T-helper 2 cell treated with Interferon-gamma antibody and Interleukin-4, amounts not matched to agents 100 ng/mL and 5 ng/mL, for 36 hours (primary cell): ENCODE data around the gene HNRNPM. TPM values are rescaled to one million over a fixed set of nuclear protein-coding genes. Genes with fewer than 3 reads are reported as not detected.
"Not testable (repeated sequence)": the region's sequence is repeated elsewhere in the genome, so short reads cannot be mapped to it uniquely, and the experiment has no call there.

Experiments
- intact Hi-C: fragments of 100-400 bp; cut with micrococcal nuclease; formaldehyde crosslinking; loops from one replicate; pipeline ENCODE4 v1.15.1; 2023
- total RNA-seq: library from RNA; stranded (reverse); gene quantifications from 2 replicates; pipeline ENCODE4 v1.2.3, GENCODE V29; 2022

The HNRNPM gene
- total RNA-seq, 1 donor from 2014 or later: 328 TPM

GRCh38 chr19:8423817-8424223 is 21.0 kb upstream of the HNRNPM start:
- intact Hi-C loops: no loop called here

- intact Hi-C loops: not testable (repeated sequence)
These were observed 19.4 kb upstream of the HNRNPM start for GRCh38 chr19:8425331-8425730.

DNA sequence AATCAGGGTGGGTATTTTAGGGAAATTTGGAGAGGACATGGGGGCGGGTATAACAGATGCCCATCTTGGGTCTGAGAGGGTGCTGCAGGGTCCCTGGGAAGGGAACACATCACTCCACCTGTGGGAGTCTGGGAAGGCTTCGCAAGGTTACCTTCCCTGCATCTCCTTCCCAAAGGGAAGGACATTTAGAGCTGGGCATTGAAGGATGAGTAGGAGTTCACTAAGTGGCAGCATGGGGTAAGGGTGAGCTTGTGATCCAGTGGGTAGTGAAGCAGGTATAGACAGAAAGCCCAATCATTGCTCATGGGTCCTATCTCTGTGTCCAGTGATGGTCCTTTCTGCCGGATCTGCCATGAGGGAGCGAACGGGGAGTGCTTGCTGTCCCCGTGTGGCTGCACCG is 18.5 kb upstream of the HNRNPM start:
- intact Hi-C loops: no loop called here

DNA sequence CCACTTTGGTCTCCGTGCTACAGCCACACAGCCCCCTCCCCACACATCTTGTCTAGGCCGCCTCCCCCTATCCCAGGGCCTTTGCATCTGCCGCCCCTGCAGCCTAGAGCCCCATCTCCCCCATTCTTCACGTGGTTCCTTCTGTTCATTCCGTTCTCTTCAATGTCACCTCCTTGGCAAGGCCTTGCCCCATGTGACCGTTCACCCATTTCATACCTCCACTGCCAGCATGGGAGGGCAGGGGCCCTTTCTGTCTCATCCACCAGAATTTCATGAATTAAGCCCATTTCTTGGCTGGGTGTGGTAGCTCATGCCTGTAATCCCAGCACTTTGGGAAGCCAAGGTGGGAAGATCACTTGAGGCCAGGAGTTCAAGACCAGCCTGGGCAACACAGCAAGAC is 15.7 kb upstream of the HNRNPM start:
- intact Hi-C loops: no loop called here

GRCh38 chr19:8429826-8430225 is 14.9 kb upstream of the HNRNPM start:
- intact Hi-C loops: no loop called here

GRCh38 chr19:8430650-8431049 is 14.1 kb upstream of the HNRNPM start:
- intact Hi-C loops: no loop called here

- intact Hi-C loops: no loop called here
These were observed 6.5 kb upstream of the HNRNPM start for GRCh38 chr19:8438236-8438635.

DNA sequence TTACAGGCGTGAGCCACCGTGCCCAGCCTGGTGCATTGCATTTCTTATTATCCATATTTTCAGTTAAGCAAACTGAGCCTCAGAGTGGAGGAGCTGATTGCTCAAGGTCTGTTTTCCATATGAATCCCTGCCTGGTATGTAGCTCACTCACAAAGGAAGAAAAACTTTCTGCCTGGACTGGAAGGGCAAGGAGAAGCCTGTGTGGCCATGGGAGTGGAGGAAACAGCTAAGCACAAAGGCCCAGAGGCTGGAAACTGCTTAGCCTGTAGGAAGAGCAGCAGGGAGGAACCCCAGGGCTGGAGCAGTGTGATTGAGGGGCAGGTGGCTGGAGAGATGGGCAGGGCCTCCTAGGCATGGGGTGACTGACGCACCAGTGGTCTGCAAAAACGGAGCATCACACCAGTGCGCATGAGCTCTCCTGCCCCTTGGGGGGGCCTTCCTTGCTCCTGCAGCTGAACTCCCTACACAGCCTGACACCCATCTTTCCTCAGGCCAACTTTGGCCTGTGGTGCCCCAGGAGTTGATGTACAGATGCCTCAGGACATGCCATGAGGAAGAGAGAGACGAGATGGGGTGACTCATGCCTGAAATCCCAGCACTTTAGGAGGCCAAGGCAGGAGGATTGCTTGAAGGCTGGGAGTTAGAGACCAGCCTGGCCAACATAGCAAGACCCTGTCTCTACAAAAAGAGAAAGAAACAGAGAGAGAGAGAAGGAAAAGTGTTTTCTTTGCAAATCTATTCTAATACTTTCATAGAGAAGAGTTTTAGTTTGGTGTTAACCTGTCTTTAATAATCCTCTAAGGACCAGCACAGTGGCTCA is 2.8 kb upstream of the HNRNPM start:
- intact Hi-C loops: no loop called here

- intact Hi-C loops: loop anchor here (1.0 kb wide), 4 partner anchors 31 to 136 kb away; partner anchors contain the start of genes MARCHF2 and RAB11B
These were observed 567 bp upstream of the HNRNPM start for GRCh38 chr19:8444140-8444676.

- intact Hi-C loops: no loop called here
These were observed 770 bp downstream of the HNRNPM start for GRCh38 chr19:8445488-8446001.

- intact Hi-C loops: no loop called here
These were observed 1.4 kb downstream of the HNRNPM start for GRCh38 chr19:8446061-8446709.

DNA sequence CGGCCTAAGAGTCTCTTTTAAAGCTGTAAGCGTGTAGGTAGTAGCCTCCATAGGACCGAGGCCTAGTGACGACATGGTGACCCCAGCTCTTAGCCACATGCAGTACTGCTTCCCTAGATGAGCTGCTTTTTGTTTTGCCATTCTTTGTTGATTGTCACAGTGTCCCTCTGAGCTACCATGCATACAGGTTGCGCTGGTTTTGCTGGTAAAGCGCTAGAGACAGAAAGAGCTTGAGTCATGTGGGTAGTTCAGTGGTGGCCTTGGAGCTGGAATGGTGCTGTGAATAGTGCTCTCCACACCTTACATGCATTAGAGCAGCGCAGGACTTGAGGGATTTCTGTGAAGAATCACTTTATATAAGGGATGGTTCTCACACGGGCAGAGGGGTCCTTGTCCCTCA is 5.1 kb downstream of the HNRNPM start:
- intact Hi-C loops: no loop called here

DNA sequence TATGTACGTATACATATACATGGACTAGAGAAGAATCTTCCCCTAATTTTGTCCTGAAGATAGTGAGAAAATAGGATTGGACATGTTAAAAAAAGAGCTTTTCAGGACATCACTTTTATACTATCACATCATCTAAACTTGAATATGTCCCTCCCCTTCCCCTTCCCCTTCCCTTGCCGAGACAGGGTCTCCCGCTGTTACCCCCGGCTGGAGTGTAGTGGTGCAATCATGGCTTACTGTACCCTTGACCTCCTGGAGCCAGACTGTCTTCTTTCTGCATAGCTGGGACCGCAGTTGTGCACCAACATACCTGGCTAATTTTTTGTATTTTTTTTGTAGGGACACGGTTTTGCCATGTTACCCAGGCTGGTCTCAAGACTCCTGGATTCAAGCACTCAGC is 6.6 kb downstream of the HNRNPM start:
- intact Hi-C loops: no loop called here

GRCh38 chr19:8451885-8452284 is 7.1 kb downstream of the HNRNPM start:
- intact Hi-C loops: no loop called here

GRCh38 chr19:8452446-8453123 is 7.8 kb downstream of the HNRNPM start:
- intact Hi-C loops: no loop called here

DNA sequence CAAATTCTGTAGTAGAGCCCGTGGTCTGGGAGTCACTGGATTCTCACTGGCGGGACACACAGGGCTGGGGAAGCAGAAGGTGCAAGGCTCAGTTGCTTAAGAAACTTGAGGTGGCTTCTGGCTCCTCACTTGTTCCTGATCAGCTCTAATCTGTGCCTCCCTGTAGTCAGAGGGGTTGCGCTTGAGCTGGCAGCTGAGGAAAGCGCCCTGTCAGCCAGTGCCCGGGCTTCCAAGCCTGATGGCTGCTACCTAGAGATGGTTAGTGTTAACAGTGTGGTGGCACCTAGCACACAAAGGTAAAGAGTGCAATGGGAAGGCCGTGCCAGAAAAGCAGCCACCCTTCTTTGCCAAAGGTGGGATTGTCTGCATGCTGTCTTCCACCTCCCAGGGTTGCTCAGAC is 8.8 kb downstream of the HNRNPM start:
- intact Hi-C loops: no loop called here

- intact Hi-C loops: no loop called here
These were observed 9.4 kb downstream of the HNRNPM start for GRCh38 chr19:8454218-8454617.

DNA sequence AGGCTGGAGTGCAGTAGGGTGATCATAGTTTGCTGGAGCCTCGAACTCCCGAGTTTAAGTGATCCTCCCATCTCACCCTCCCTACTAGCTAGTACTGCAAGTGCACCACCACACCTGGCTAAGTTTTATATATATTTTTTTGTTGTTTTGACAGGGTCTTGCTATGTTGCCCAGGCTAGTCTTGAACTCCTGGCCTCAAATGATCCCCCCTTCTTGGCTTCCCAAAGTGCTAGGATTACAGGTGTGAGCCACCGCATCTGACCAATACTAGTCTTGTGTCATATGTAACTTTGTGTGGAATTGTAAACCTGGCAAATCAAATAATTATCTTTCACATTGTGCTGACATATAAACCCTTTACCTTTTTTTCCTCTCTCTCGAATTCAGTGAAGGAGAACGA is 10.2 kb downstream of the HNRNPM start:
- intact Hi-C loops: no loop called here

DNA sequence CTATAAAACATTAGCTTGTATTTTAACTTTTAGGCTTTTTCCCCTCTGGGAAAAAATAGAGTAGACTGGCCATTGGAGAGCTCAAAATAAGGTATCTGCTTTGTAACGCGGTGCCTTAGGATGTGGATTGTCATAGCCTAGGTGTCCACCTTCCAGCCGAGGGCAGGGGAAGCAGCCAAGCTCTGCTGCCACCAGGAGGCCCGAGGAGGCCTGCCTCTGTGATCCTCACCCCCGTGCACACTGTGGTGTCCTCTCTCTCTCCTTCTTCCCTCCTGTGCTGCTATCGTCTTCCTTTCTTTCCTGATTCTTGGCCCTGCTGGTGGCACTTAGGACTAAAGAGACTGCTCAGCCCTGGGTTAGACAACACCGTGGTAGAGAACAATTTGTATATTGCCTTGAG is 11.3 kb downstream of the HNRNPM start:
- intact Hi-C loops: no loop called here

GRCh38 chr19:8457209-8457608 is 12.4 kb downstream of the HNRNPM start:
- intact Hi-C loops: no loop called here

DNA sequence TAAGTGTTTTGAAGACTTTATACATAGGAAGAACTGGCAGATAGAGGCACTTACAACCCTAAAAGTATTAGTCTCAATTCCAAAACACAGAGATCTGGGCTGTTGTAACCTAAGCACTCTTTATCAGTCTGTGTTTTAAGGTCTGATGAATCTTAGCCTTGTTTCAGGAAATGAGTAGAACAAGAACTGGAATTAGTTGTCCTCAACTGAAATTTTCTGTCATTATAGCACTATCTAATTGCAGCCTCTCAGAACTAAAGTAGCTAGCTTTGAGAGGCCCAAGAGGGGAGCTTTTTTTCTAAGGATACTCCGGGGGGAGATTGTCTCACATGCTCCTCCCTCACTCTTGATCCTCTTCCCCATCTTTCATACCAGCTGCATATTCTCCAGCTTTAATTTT is 13.1 kb downstream of the HNRNPM start:
- intact Hi-C loops: no loop called here

GRCh38 chr19:8458380-8458779 is 13.6 kb downstream of the HNRNPM start:
- intact Hi-C loops: no loop called here
